ENCODE results near the gene ZBTB21. TPM values are rescaled to one million over a fixed set of nuclear protein-coding genes. Genes with fewer than 3 reads are reported as not detected.
"Not testable (repeated sequence)": the region's sequence is repeated elsewhere in the genome, so short reads cannot be mapped to it uniquely, and the experiment has no call there.

The ZBTB21 gene
- total and polyA plus RNA-seq, 8 donors, result 2.9 to 9.5 (median 6.8) TPM

DNA sequence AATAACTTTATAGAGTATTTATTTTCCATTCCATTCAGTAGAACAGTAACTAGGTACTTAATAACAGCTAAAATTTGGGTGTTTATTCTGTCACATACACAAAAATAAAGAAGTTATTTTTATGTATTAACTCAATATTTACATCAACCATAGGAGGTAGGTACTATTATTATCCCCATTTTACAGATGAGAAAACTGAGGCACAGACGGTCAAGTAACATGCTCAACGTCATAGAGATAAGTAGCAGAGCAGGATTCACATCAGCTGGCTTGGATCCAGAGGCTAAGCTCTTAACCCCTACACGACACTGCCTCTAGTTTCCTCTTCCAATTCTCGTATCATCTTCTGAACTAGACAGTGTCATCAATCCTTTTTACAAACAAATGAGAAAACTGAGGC is 9.3 kb downstream of the ZBTB21 start:
- no peak for ATAC-seq
- Histone ChIP-seq H3K27me3 (no peaks in the 10 kb centered on the region), H3K36me3 (no peaks in the 10 kb centered on the region), H3K4me1 (no peaks in the 10 kb centered on the region), H3K9me3 (no peaks in the 10 kb centered on the region), H3K27ac (no peak overlapping the region), H3K4me3 (no peak overlapping the region)
- no peak for TF ChIP-seq CTCF (IDR thresholded peaks at IDR 0.05)
- WGBS, 2 donors, result 90 to 95% methylated on average over 4 of the region's 4 CpGs
- no peak for FAIRE-seq
- intact Hi-C loops (cut with DNase I), result no loop called here
- DNase-seq, result no peak

- Histone ChIP-seq H3K36me3 (peaks cover 3 to 8% (median 3%) of the 10 kb centered on the region in 3 donors), H3K4me3 (no peak overlapping the region), H3K4me1 (no peaks in the 10 kb centered on the region), H3K27ac (no peak overlapping the region), H3K27me3 (no peaks in the 10 kb centered on the region), H3K9me3 (no peaks in the 10 kb centered on the region)
- 95 to 98% methylated on average over 1 of the region's 1 CpG for WGBS, 2 donors
- ATAC-seq, result no peak
- intact Hi-C loops (cut with DNase I), result no loop called here
- TF ChIP-seq CTCF (IDR thresholded peaks at IDR 0.05), result no peak
- FAIRE-seq, result no peak
- DNase-seq, result no peak
Measured at GRCh38 chr21:41997657-41998056, 12.5 kb downstream of the ZBTB21 start.

GRCh38 chr21:41995577-41995976 is 14.6 kb downstream of the ZBTB21 start:
- no peak overlapping the region for H3K27ac ChIP-seq
- H3K27me3 ChIP-seq, result no peaks in the 10 kb centered on the region
- 91 to 99% methylated on average over 3 of the region's 3 CpGs for WGBS, 2 donors
- H3K4me3 ChIP-seq, result no peak overlapping the region
- DNase-seq, result no peak
- H3K36me3 ChIP-seq, result peaks cover 3 to 16% (median 12%) of the 10 kb centered on the region in 3 donors
- intact Hi-C loops (cut with DNase I), result no loop called here
- no peaks in the 10 kb centered on the region for H3K9me3 ChIP-seq
- ATAC-seq, result no peak
- no peaks in the 10 kb centered on the region for H3K4me1 ChIP-seq
- no peak for FAIRE-seq
- no peak for TF ChIP-seq CTCF (IDR thresholded peaks at IDR 0.05)

GRCh38 chr21:41994613-41995012 is 15.5 kb downstream of the ZBTB21 start:
- FAIRE-seq; H3K27me3 ChIP-seq; H3K9me3 ChIP-seq; ATAC-seq; H3K4me1 ChIP-seq; DNase-seq; H3K27ac ChIP-seq; H3K4me3 ChIP-seq; intact Hi-C loops (cut with DNase I): not testable (repeated sequence)
- WGBS, 2 donors, result 92 to 93% methylated on average over 5 of the region's 5 CpGs
- H3K36me3 ChIP-seq, result peaks cover 3 to 16% (median 12%) of the 10 kb centered on the region in 3 donors

DNA sequence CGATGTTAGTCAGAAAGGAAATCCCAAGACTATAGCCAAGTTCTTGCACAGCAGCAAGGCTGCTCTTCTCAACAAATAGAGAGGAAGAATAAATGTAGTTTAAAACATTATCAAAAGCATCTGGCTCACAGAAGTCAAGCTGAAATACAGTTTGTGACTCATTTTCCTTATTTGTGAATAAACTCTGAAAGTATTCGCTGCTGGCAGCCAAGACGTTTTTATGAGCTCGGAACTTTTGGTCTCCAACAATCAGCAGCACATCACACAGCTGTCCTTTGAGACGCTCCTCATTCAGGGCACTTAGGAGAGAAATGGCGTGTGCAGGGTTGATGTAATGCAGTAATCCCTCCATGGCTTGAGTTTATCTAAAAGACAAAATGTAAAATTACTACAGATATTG is 16.4 kb downstream of the ZBTB21 start:
- H3K9me3 ChIP-seq, result no peaks in the 10 kb centered on the region
- H3K27ac ChIP-seq, result no peak overlapping the region
- TF ChIP-seq CTCF (IDR thresholded peaks at IDR 0.05), result no peak
- DNase-seq, result no peak
- WGBS, 2 donors, result 85 to 94% methylated on average over 6 of the region's 6 CpGs
- FAIRE-seq, result no peak
- intact Hi-C loops (cut with DNase I), result no loop called here
- peaks cover 3 to 16% (median 12%) of the 10 kb centered on the region in 3 donors for H3K36me3 ChIP-seq
- H3K27me3 ChIP-seq, result no peaks in the 10 kb centered on the region
- H3K4me1 ChIP-seq, result no peaks in the 10 kb centered on the region
- peak in 2 of 4 donors; percentile 16 to 19 for ATAC-seq
- H3K4me3 ChIP-seq, result no peak overlapping the region
